DMS53 (cell line): Measurements from ENCODE around the gene LRRIQ1.

Experiments used
- DNase-seq: peaks from one replicate; lab custom pipeline; 2025; lab: John Stamatoyannopoulos, UW

Gene LRRIQ1

DNA sequence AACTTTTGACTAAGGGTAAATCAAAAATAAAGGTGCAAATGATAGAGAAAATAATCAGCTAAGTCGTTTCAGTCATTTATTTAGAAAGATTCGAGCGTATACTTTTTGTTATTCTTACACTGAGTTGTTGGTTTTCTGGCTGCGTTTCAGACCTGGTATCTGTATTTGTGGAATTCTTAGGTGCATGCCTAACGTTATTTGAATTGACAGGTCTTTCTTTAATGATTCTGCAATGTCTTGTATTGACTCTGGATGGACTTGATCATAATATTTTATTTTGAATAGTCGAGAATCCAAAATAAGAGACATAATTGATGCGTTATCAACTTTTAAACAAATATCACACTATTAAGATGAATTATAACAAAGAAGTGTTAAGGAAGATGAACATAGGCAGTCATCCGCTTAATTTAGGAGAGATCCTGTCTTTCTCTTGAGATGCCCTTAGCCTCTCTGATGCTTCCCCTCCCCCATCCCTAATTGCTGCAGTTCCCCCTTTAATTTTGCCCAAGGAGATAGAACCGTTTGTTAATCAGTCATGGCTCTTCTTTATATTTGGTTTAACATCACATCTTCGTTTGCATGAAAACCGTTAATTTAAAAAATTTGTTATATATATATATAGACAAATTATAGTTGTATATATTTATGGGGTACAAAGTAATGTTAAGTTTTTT is 245.6 kb downstream of the LRRIQ1 start:
- peak; percentile 17 for DNase-seq

DNA sequence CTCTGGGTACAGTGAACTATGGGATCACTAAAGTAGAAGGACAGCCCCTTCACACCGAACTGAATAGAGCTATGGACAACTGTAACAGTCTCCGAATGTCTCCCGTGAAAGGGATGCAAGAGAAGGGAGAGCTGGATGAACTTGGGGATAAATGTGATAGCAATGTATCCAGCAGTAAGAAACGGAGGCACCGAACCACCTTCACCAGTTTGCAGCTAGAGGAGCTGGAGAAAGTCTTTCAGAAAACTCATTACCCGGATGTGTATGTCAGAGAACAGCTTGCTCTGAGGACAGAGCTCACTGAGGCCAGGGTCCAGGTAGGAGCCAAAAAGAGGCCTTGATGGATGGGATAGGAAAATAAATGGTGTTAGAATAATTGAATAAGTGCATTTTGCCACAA is 247.4 kb downstream of the LRRIQ1 start:
- no peak for DNase-seq
